Effector memory CD8-positive, alpha-beta T cell (primary cell): ENCODE results near the gene TOP2A.
A peak's percentile ranks its signal among the peaks of the same experiment; 100 is the strongest.

Experiments
- ATAC-seq: fragments of 150-1000 bp; cut with Tn5 transposase; replicated peaks from 2 replicates; pipeline ENCODE4 v1.10.0; 2021; ENCODE audit warnings: mild to moderate bottlenecking, moderate library complexity
- DNase-seq, 3 experiments: peaks; one replicate each; pipeline ENCODE4 v3.0.0; 2021
- H3K27ac Mint-ChIP-seq, 2 donors: one replicate each; pipeline ENCODE4 v1.8.0; 2022; ENCODE audit warnings: mild to moderate bottlenecking in 2 of 2, mixed read lengths in 2 of 2, moderate library complexity in 2 of 2
- H3K27me3 Mint-ChIP-seq, 2 donors: one replicate each; pipeline ENCODE4 v1.8.0; 2022; ENCODE audit warnings: mixed read lengths in 2 of 2
- H3K36me3 Mint-ChIP-seq: one replicate; pipeline ENCODE4 v1.8.0; 2022; ENCODE audit warnings: mild to moderate bottlenecking, moderate library complexity, mixed read lengths; ENCODE audit not compliant: insufficient read depth
- H3K4me1 Mint-ChIP-seq, 2 donors: one replicate each; pipeline ENCODE4 v1.8.0; 2022; ENCODE audit warnings: low read depth in 2 of 2, mixed read lengths in 2 of 2
- H3K4me3 Mint-ChIP-seq, 2 donors: one replicate each; pipeline ENCODE4 v1.8.0; 2022; ENCODE audit warnings: mild to moderate bottlenecking in 2 of 2, mixed read lengths in 2 of 2, moderate library complexity in 2 of 2
- H3K9me3 Mint-ChIP-seq, 2 donors: one replicate each; pipeline ENCODE4 v1.8.0; 2022; ENCODE audit warnings: mixed read lengths in 2 of 2

TOP2A gene

DNA sequence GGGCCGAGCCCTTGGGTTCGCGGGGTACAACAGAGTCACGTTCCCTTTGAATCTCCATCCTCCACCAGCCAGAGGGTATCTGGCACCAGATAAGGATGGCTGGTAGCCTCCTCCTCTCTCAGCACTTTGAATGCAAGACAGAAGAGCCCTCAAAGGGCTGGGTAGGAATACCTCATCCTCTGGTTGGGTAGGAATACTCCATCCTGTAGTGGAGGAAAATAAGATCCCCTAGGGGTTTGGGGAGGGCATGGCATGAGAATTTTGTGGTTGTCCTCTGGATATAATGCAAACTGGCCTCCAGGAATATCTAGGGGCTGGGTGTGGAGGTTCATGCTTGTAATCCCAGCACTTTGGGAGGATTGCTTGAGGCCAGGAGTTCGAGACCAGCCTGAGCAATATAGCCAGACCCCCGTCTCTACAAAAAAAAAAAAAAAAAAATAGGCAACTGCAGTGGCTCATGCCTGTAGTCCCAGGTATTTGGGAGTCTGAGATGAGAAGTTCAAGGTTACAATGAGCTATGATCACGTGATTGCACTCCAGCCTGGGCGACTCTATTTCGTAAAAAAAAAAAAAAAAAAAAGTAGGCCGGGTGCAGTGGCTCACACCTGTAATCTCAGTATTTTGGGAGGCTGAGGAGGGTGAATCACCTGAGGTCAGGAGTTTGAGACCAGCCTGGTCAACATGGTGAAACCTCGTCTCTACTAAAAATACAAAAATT, 28.2 kb upstream of the TOP2A start:
- Mint-ChIP-seq H3K36me3 (peaks cover 19% of the 10 kb centered on the region), H3K27me3 (no peaks in the 10 kb centered on the region), H3K4me3 (peak overlapping the region; percentile 56 to 73), H3K9me3 (no peaks in the 10 kb centered on the region), H3K27ac (peak overlapping the region in 1 of 2 donors; percentile 96), H3K4me1 (peaks cover 23 to 39% of the 10 kb centered on the region in 2 donors)
- ATAC-seq (no peak), DNase-seq (no peak)

DNA sequence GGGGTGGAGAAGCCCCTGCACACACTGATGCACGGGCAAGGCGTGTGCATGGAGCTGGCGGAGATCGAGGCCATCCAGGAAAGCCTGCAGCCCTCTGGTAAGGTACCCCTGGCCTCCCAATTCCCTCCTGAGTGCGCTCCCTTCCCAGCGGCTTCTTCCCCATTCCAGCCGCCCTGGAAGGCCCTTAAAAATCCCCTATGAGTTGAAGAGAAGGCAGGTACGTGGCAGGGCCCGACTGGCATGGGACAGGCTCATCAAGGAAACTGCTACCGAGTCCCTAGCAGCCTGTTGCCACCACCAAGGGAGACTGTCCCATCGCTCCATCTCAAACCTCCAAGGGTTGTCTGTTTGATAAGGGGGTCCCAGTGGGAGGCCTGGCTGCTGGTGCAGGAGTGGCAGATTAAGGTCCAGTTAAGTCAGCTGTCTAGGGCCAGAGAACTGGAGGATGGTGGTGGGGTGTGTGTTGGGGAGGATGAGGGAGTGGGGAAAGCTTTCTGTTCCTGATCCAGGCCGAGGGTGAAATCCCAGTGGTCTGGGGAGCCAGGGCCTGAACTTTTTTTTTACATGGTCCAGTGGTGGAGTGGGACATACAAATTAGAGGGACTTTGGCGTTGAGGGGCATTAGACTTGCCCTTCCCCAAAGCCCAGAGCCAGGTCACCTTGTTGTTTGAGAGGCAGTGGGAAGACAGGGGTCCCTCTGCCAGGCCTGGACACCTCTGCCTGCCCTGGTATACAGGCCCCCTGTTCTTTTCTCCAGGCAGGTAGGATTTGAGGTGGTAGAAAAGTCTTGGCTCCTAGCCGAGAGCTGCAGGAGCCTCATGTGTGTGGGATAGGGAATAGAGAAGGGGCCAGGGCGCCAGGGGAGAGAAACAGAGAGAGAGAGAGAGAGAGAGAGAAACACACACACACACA, 26.5 kb upstream of the TOP2A start:
- peak overlapping the region; percentile 56 to 73 for H3K4me3 Mint-ChIP-seq
- peaks cover 23 to 39% of the 10 kb centered on the region in 2 donors for H3K4me1 Mint-ChIP-seq
- no peaks in the 10 kb centered on the region for H3K9me3 Mint-ChIP-seq
- H3K27ac Mint-ChIP-seq, result peak overlapping the region; percentile 84 to 96
- H3K27me3 Mint-ChIP-seq, result no peaks in the 10 kb centered on the region
- H3K36me3 Mint-ChIP-seq, result peaks cover 16% of the 10 kb centered on the region
- DNase-seq, result peak in 1 of 3 experiments; percentile 27
- ATAC-seq, result peak; percentile 6

DNA sequence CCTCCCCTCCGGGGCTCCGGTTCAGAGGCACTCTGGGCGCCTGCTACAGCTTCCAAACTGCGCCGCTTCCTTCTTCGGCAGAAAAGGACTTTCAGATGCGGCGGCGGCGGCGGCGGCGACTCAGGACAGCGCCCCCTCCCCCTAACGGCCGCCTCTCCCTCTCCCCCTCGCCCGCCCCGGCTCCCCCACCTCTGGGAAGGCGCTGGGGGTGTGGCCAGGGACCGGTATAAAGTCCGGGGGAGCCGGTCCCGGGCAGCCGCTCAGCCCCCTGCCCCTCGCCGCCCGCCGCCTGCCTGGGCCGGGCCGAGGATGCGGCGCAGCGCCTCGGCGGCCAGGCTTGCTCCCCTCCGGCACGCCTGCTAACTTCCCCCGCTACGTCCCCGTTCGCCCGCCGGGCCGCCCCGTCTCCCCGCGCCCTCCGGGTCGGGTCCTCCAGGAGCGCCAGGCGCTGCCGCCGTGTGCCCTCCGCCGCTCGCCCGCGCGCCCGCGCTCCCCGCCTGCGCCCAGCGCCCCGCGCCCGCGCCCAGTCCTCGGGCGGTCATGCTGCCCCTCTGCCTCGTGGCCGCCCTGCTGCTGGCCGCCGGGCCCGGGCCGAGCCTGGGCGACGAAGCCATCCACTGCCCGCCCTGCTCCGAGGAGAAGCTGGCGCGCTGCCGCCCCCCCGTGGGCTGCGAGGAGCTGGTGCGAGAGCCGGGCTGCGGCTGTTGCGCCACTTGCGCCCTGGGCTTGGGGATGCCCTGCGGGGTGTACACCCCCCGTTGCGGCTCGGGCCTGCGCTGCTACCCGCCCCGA, 25.7 kb upstream of the TOP2A start, which contains the start of gene IGFBP4:
Gene IGFBP4, plus strand, starts transcription at position 255 of the 792 bp plus-strand sequence. Its CDS starts 286 bp downstream, at position 541.
- DNase-seq (peak; percentile 50 to 58 (median 54)), ATAC-seq (peak; percentile 84)
- H3K9me3 Mint-ChIP-seq, result no peaks in the 10 kb centered on the region
- peaks cover 23 to 35% of the 10 kb centered on the region in 2 donors for H3K4me1 Mint-ChIP-seq
- peaks cover 16% of the 10 kb centered on the region for H3K36me3 Mint-ChIP-seq
- H3K27ac Mint-ChIP-seq, result peak within 1 kb of the TSS; percentile 84 to 96
- no peaks in the 10 kb centered on the region for H3K27me3 Mint-ChIP-seq
- H3K4me3 Mint-ChIP-seq, result peak within 1 kb of the TSS; percentile 57 to 73

DNA sequence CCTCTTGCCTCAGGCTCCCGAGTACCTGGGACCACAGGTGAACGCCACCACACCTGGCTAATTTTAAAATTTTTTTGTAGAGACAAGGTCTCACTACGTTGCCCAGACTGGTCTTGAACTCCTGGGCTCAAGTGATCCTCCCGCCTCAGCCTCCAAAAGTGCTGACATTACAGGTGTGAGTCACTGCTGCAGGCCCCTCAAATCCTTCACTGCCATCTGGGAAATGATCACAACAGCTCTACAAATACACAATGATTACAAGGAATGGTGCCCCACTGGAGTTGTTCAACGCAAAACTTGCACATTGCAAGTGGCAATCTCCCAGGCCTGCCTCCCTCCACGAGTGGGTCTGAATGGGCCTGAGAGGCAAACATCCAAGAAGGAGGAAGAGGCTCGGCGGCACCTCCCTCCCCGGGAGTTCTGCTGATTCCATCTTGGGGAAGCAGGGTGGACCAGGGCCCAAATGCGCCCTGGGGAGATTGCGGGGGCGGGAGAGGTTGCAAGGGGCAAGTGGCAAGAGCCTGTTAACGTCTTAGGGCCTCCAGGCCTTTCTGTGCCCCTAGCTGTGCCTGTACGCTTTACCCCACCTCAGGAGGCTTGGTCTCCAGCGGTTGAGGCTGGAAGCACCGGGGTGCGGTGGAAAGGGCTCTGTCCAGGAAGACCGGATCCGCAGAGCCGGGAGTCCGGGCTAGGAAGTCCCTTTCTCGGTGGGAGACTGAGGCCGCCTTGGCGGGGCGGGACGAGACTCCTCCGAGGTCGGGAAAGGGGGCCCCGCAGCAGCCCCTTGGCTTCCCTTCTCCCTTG, 24.9 kb upstream of the TOP2A start:
- Mint-ChIP-seq H3K4me3 (peak overlapping the region; percentile 41 to 57), H3K4me1 (peaks cover 20 to 27% of the 10 kb centered on the region in 2 donors), H3K36me3 (peaks cover 16% of the 10 kb centered on the region), H3K9me3 (no peaks in the 10 kb centered on the region), H3K27me3 (no peaks in the 10 kb centered on the region), H3K27ac (no peak overlapping the region)
- no peak for ATAC-seq
- no peak for DNase-seq

DNA sequence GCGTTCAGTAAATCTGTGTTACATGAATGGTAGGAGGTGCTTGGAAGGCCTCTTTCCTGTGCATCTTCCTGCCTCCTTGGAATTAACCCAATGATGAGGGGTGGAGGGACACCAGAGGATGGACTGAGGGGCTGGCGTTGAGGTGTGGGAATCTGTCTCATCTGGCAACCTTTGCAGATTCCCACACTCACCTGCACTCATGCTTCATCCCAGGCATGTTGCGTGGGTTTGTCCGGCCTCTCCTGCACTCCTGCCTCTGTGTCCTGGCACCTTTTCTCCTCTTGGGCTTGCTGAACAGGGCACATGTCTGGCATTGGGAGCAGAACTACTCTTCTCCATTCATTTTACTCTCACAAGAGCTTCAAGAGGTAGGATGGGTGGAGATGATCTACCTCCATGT, 22.5 kb upstream of the TOP2A start:
- Mint-ChIP-seq H3K4me1 (peaks cover 16 to 23% of the 10 kb centered on the region in 2 donors), H3K4me3 (no peak overlapping the region), H3K9me3 (no peaks in the 10 kb centered on the region), H3K36me3 (peaks cover 15% of the 10 kb centered on the region), H3K27me3 (no peaks in the 10 kb centered on the region), H3K27ac (no peak overlapping the region)
- no peak for ATAC-seq
- no peak for DNase-seq

DNA sequence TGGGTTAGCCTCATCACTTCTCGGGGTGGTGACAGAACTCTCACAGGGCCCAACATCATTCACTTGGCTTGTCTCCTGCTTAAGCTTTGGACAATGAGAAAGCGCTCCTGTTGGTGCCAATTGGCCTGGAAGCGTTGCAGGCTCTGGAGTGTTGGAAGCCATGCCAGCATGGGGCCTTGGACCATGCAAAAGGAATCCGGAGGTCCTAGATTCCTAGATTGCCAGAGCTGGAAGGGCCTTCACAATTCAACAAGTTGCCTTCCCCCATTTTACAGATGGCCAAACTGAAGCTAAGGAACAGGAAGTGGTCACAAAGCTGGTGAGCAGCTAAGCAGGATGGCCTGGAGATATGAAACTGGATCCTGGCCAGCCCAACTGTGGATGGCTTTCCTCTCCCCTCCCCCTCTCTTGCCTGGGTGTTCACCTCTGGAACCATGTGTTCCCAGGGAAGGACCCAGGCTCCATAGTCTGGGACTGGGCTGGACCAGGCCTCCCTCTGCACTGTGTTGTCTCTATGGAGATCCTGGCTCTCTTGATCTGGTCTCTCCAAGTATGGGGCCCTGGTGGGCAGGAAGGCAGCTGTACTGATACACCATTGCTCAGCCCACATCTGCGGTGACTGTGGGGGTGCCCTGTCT, 19.5 kb upstream of the TOP2A start:
- no peak for ATAC-seq
- Mint-ChIP-seq H3K9me3 (no peaks in the 10 kb centered on the region), H3K36me3 (no peaks in the 10 kb centered on the region), H3K27me3 (no peaks in the 10 kb centered on the region), H3K27ac (no peak overlapping the region), H3K4me1 (peaks cover 3 to 6% of the 10 kb centered on the region in 2 donors), H3K4me3 (no peak overlapping the region)
- no peak for DNase-seq

DNA sequence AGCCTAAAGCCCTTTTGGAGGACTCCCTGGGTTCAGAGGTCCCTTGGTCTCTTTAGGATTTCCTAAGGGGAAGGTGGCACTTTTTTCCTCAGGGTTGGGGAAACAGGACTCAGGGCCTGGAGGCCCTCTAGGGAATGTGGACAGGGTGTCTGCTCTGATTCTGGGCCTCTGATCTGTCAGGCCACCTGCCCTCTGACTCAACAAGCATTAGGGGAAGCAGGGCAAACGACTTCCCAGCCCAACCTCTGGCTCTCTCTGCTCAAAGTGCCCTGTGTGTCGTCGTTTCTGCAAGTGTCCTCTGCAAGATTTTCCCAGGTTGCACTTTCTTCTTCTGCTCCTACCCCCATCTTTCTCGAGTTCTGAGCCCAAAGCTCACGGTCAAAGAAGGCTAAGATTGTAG, 18.9 kb upstream of the TOP2A start:
- Mint-ChIP-seq H3K36me3 (no peaks in the 10 kb centered on the region), H3K27me3 (peaks cover 0 to 3% of the 10 kb centered on the region in 2 donors), H3K4me1 (peaks cover 3 to 6% of the 10 kb centered on the region in 2 donors), H3K27ac (no peak overlapping the region), H3K9me3 (no peaks in the 10 kb centered on the region), H3K4me3 (no peak overlapping the region)
- ATAC-seq, result no peak
- no peak for DNase-seq

DNA sequence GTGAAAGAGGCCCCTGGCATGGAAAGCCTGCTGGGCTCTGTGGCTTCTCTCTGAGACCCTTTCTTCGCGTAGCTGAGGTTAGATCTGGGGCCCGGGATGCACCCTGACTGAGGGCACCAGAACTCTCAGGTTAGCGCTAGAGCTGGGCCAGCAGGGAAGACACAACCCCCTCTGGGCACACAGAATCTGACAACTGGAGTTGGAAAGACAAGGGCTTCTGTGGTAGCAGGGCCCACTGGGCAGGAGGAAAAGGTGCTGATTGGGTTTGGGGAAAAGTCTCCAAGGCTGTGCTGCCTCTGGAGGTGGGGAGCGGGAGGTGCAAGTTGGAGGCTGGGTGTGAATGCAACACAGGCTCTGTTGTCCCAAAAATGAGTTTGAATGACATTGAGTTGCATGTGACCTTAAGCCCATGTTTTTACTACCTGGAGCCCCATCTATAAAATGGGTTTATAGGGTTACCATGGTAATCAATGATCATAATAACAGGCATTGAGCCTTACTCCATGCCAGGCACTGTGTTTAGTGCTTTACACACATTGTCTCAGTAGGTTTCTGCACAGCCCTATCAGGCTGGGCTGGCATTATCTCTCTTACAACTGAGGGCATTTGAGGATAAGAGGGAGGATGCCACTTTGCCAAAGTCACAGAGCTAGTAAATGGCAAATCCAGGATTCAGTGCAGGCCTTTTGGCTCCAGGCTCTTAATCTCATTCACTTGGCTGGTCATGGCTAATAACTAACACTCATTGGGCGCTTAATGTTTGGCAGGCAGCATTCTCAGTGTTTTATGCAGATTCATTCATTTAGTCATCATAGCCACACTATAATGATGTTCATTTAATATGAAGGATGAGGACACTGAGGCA, 16.1 kb upstream of the TOP2A start:
- H3K4me3 Mint-ChIP-seq, result no peak overlapping the region
- H3K4me1 Mint-ChIP-seq, result peaks cover 3% of the 10 kb centered on the region in 2 donors
- DNase-seq (no peak), ATAC-seq (no peak)
- H3K36me3 Mint-ChIP-seq, result peaks cover 2% of the 10 kb centered on the region
- H3K27ac Mint-ChIP-seq, result no peak overlapping the region
- H3K27me3 Mint-ChIP-seq, result peaks cover 0 to 11% of the 10 kb centered on the region in 2 donors
- no peaks in the 10 kb centered on the region for H3K9me3 Mint-ChIP-seq

DNA sequence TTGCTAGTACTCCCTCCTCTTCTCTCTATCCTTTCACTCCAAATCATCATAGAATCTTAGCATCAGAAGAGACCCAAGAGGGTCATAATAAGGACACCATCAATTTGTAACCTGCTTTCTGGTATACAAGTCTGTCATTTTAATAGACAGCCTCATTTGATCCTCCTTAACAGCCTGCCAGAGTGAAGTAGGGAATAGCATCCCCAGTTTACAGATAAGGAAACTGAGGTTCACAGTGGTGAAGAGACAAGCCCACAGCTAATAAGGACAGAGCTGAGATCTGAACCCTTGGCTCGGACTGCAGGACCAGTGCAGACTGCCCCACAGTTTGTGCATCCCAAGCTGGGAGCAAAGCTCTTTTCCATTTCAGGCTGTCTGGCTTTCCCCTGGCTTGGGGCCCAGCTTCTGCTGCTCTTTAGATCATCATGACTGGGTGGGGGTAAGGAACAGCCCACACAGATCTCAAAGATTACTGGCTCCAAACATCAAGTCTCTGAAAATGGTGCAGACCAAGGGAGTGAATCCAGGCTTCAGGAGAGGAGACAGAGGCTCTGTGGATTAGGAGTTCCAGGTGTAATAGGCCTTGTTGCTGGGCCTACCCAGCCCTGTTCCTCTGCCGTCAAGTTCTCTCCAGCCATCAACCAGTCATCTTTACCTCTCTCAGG, 15.3 kb upstream of the TOP2A start:
- H3K27ac Mint-ChIP-seq, result no peak overlapping the region
- DNase-seq (no peak), ATAC-seq (no peak)
- H3K4me1 Mint-ChIP-seq, result peaks cover 3 to 4% of the 10 kb centered on the region in 2 donors
- peaks cover 5% of the 10 kb centered on the region for H3K36me3 Mint-ChIP-seq
- H3K4me3 Mint-ChIP-seq, result no peak overlapping the region
- peaks cover 0 to 11% of the 10 kb centered on the region in 2 donors for H3K27me3 Mint-ChIP-seq
- no peaks in the 10 kb centered on the region for H3K9me3 Mint-ChIP-seq

DNA sequence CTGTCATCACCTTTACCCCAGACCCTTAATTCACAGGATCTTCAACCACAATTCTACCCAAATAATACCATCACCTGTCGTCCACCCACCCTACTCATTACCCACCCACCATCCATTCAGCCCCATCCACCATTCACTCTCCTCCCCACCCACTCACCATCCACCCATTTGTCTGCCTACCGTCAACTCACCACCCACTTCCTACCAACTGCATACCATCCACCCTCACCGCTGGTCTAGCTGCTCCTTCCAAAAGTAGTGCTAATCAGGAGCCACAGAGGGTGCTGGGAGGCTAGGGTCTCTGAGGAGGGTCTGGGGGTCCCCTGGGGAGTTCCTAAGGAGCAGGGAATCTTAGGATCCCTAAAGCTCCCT, 13.5 kb upstream of the TOP2A start:
- peaks cover 5% of the 10 kb centered on the region for H3K36me3 Mint-ChIP-seq
- peaks cover 11 to 17% of the 10 kb centered on the region in 2 donors for H3K4me1 Mint-ChIP-seq
- peaks cover 0 to 11% of the 10 kb centered on the region in 2 donors for H3K27me3 Mint-ChIP-seq
- H3K4me3 Mint-ChIP-seq, result no peak overlapping the region
- no peak for ATAC-seq
- no peaks in the 10 kb centered on the region for H3K9me3 Mint-ChIP-seq
- peak overlapping the region in 1 of 2 donors; percentile 39 for H3K27ac Mint-ChIP-seq
- DNase-seq, result no peak
